ENCODE results near the gene RTN4RL1. TPM values are rescaled to one million over a fixed set of nuclear protein-coding genes. Genes with fewer than 3 reads are reported as not detected.
A peak's percentile ranks its signal among the peaks of the same experiment; 100 is the strongest.

The RTN4RL1 gene
- total RNA-seq, 1 donor from 2014 or later, result 12.4 TPM

- no peak for DNase-seq (ENCODE audit: low spot score, unreplicated experiment)
- Mint-ChIP-seq H3K36me3 (ENCODE audit: insufficient read depth) (peaks cover 1% of the 10 kb centered on the region), H3K27me3 (no peaks in the 10 kb centered on the region), H3K27ac (no peak overlapping the region), H3K4me1 (ENCODE audit: low read depth) (peaks cover 22% of the 10 kb centered on the region), H3K4me3 (ENCODE audit: low read depth) (no peak overlapping the region), H3K9me3 (ENCODE audit: low read depth) (no peaks in the 10 kb centered on the region)
- TF ChIP-seq CTCF (IDR thresholded peaks at IDR 0.05; ENCODE audit: unreplicated experiment), result no peak
Observed at GRCh38 chr17:1951920-1952319, 73.2 kb downstream of the RTN4RL1 start.

- DNase-seq (ENCODE audit: low spot score, unreplicated experiment), result no peak
- Mint-ChIP-seq H3K27ac (peak overlapping the region; percentile 67), H3K4me1 (ENCODE audit: low read depth) (peaks cover 23% of the 10 kb centered on the region), H3K36me3 (ENCODE audit: insufficient read depth) (no peaks in the 10 kb centered on the region), H3K4me3 (ENCODE audit: low read depth) (no peak overlapping the region), H3K9me3 (ENCODE audit: low read depth) (no peaks in the 10 kb centered on the region), H3K27me3 (no peaks in the 10 kb centered on the region)
- no peak for TF ChIP-seq CTCF (IDR thresholded peaks at IDR 0.05; ENCODE audit: unreplicated experiment)
Observed at GRCh38 chr17:1949754-1950153, 75.4 kb downstream of the RTN4RL1 start.

GRCh38 chr17:1948517-1948825, 76.7 kb downstream of the RTN4RL1 start:
- no peaks in the 10 kb centered on the region for H3K36me3 Mint-ChIP-seq (ENCODE audit: insufficient read depth)
- no peak for TF ChIP-seq CTCF (IDR thresholded peaks at IDR 0.05; ENCODE audit: unreplicated experiment)
- no peak overlapping the region for H3K4me3 Mint-ChIP-seq (ENCODE audit: low read depth)
- DNase-seq (ENCODE audit: low spot score, unreplicated experiment), result no peak
- no peaks in the 10 kb centered on the region for H3K9me3 Mint-ChIP-seq (ENCODE audit: low read depth)
- H3K27ac Mint-ChIP-seq, result no peak overlapping the region
- H3K4me1 Mint-ChIP-seq (ENCODE audit: low read depth), result peaks cover 23% of the 10 kb centered on the region
- no peaks in the 10 kb centered on the region for H3K27me3 Mint-ChIP-seq

GRCh38 chr17:1947743-1948516, 77.2 kb downstream of the RTN4RL1 start:
- no peak for TF ChIP-seq CTCF (IDR thresholded peaks at IDR 0.05; ENCODE audit: unreplicated experiment)
- no peak overlapping the region for H3K27ac Mint-ChIP-seq
- no peak overlapping the region for H3K4me3 Mint-ChIP-seq (ENCODE audit: low read depth)
- no peaks in the 10 kb centered on the region for H3K27me3 Mint-ChIP-seq
- no peaks in the 10 kb centered on the region for H3K9me3 Mint-ChIP-seq (ENCODE audit: low read depth)
- no peak for DNase-seq (ENCODE audit: low spot score, unreplicated experiment)
- H3K4me1 Mint-ChIP-seq (ENCODE audit: low read depth), result peaks cover 23% of the 10 kb centered on the region
- H3K36me3 Mint-ChIP-seq (ENCODE audit: insufficient read depth), result no peaks in the 10 kb centered on the region

- H3K9me3 Mint-ChIP-seq (ENCODE audit: low read depth), result no peaks in the 10 kb centered on the region
- no peak for TF ChIP-seq CTCF (IDR thresholded peaks at IDR 0.05; ENCODE audit: unreplicated experiment)
- H3K36me3 Mint-ChIP-seq (ENCODE audit: insufficient read depth), result no peaks in the 10 kb centered on the region
- no peaks in the 10 kb centered on the region for H3K27me3 Mint-ChIP-seq
- H3K4me1 Mint-ChIP-seq (ENCODE audit: low read depth), result peaks cover 23% of the 10 kb centered on the region
- no peak overlapping the region for H3K27ac Mint-ChIP-seq
- no peak overlapping the region for H3K4me3 Mint-ChIP-seq (ENCODE audit: low read depth)
- DNase-seq (ENCODE audit: low spot score, unreplicated experiment), result no peak
Observed at GRCh38 chr17:1947229-1947742, 77.8 kb downstream of the RTN4RL1 start.
